HG03571 (cell line): ENCODE results near the gene ARHGAP40.

ENCODE experiments used
- ATAC-seq: cut with Tn5 transposase; IDR thresholded peaks from one replicate; pipeline ENCODE4 v1.9.1; 2021; ENCODE audit not compliant: unreplicated experiment

Gene ARHGAP40

GRCh38 chr20:38649275-38649891, 47.8 kb downstream of the ARHGAP40 start:
- ATAC-seq: no peak

- ATAC-seq: no peak
Measured at GRCh38 chr20:38650010-38650409, 48.4 kb downstream of the ARHGAP40 start.

GRCh38 chr20:38651154-38651553, 49.5 kb downstream of the ARHGAP40 start:
- no peak for ATAC-seq

GRCh38 chr20:38651562-38651961, 50.0 kb downstream of the ARHGAP40 start:
- no peak for ATAC-seq

GRCh38 chr20:38652995-38653394, 51.4 kb downstream of the ARHGAP40 start:
- ATAC-seq: no peak

- ATAC-seq: no peak
Measured at GRCh38 chr20:38657390-38657789, 55.8 kb downstream of the ARHGAP40 start.

- ATAC-seq: no peak
Measured at GRCh38 chr20:38658879-38659596, 57.4 kb downstream of the ARHGAP40 start.

GRCh38 chr20:38659597-38659880, 57.9 kb downstream of the ARHGAP40 start:
- no peak for ATAC-seq

GRCh38 chr20:38660429-38660828, 58.8 kb downstream of the ARHGAP40 start:
- no peak for ATAC-seq

- ATAC-seq: no peak
Measured at GRCh38 chr20:38663660-38664059, 62.1 kb downstream of the ARHGAP40 start.

GRCh38 chr20:38664284-38664683, 62.7 kb downstream of the ARHGAP40 start:
- no peak for ATAC-seq

- ATAC-seq: no peak
Measured at GRCh38 chr20:38665094-38665493, 63.5 kb downstream of the ARHGAP40 start.

GRCh38 chr20:38665506-38666285, 64.1 kb downstream of the ARHGAP40 start:
- ATAC-seq: no peak

- no peak for ATAC-seq
Measured at GRCh38 chr20:38667417-38667956, 65.9 kb downstream of the ARHGAP40 start.

GRCh38 chr20:38669688-38670087, 68.1 kb downstream of the ARHGAP40 start:
- ATAC-seq: no peak

GRCh38 chr20:38670786-38671185, 69.2 kb downstream of the ARHGAP40 start:
- ATAC-seq: no peak

- ATAC-seq: no peak
Measured at GRCh38 chr20:38671186-38671585, 69.6 kb downstream of the ARHGAP40 start.

- ATAC-seq: no peak
Measured at GRCh38 chr20:38671701-38672292, 70.2 kb downstream of the ARHGAP40 start.

- no peak for ATAC-seq
Measured at GRCh38 chr20:38672504-38672903, 70.9 kb downstream of the ARHGAP40 start.

GRCh38 chr20:38673261-38673660, 71.7 kb downstream of the ARHGAP40 start:
- ATAC-seq: no peak

- no peak for ATAC-seq
Measured at GRCh38 chr20:38673725-38674091, 72.1 kb downstream of the ARHGAP40 start.
